ENCODE results near the gene TBC1D12. TPM values are rescaled to one million over a fixed set of nuclear protein-coding genes. Genes with fewer than 3 reads are reported as not detected.

Gene TBC1D12
- total RNA-seq, 4 donors from 2014 or later, result 7.2 to 37.5 (median 13.6) TPM

GRCh38 chr10:94413361-94413760 is 11.0 kb downstream of the TBC1D12 start:
- Histone ChIP-seq H3K9me3 (no peaks in the 10 kb centered on the region), H3K4me3 (no peak overlapping the region), H3K36me3 (no peaks in the 10 kb centered on the region), H3K4me1 (no peaks in the 10 kb centered on the region), H3K27me3 (no peaks in the 10 kb centered on the region), H3K27ac (no peak overlapping the region)
- TF ChIP-seq CTCF (IDR thresholded peaks at IDR 0.05) (no peak), POLR2A (IDR thresholded peaks at IDR 0.05) (no peak)
- intact Hi-C loops (cut with DNase I; ENCODE audit: low total_unique reads), result no loop called here
- DNase-seq, result no peak

GRCh38 chr10:94416896-94417295 is 14.6 kb downstream of the TBC1D12 start:
- no peak overlapping the region for H3K27ac ChIP-seq
- intact Hi-C loops (cut with DNase I; ENCODE audit: low total_unique reads), result no loop called here
- no peaks in the 10 kb centered on the region for H3K4me1 ChIP-seq
- TF ChIP-seq POLR2A (IDR thresholded peaks at IDR 0.05) (no peak), CTCF (IDR thresholded peaks at IDR 0.05) (no peak)
- H3K4me3 ChIP-seq, result no peak overlapping the region
- H3K36me3 ChIP-seq, result no peaks in the 10 kb centered on the region
- no peaks in the 10 kb centered on the region for H3K9me3 ChIP-seq
- DNase-seq, result no peak
- H3K27me3 ChIP-seq, result no peaks in the 10 kb centered on the region

GRCh38 chr10:94417321-94417720 is 15.0 kb downstream of the TBC1D12 start:
- no peak overlapping the region for H3K27ac ChIP-seq
- H3K27me3 ChIP-seq, result no peaks in the 10 kb centered on the region
- intact Hi-C loops (cut with DNase I; ENCODE audit: low total_unique reads), result no loop called here
- no peaks in the 10 kb centered on the region for H3K9me3 ChIP-seq
- H3K4me3 ChIP-seq, result no peak overlapping the region
- TF ChIP-seq POLR2A (IDR thresholded peaks at IDR 0.05) (no peak), CTCF (IDR thresholded peaks at IDR 0.05) (no peak)
- no peaks in the 10 kb centered on the region for H3K36me3 ChIP-seq
- H3K4me1 ChIP-seq, result no peaks in the 10 kb centered on the region
- no peak for DNase-seq

GRCh38 chr10:94420516-94420915 is 18.2 kb downstream of the TBC1D12 start:
- H3K27ac ChIP-seq, result no peak overlapping the region
- H3K27me3 ChIP-seq, result no peaks in the 10 kb centered on the region
- intact Hi-C loops (cut with DNase I; ENCODE audit: low total_unique reads), result no loop called here
- H3K9me3 ChIP-seq, result peaks cover 0 to 3% of the 10 kb centered on the region in 2 donors
- H3K4me1 ChIP-seq, result no peaks in the 10 kb centered on the region
- no peaks in the 10 kb centered on the region for H3K36me3 ChIP-seq
- no peak overlapping the region for H3K4me3 ChIP-seq
- TF ChIP-seq CTCF (IDR thresholded peaks at IDR 0.05), result no peak
- TF ChIP-seq POLR2A (IDR thresholded peaks at IDR 0.05), result no peak
- DNase-seq, result no peak

- TF ChIP-seq CTCF (IDR thresholded peaks at IDR 0.05) (no peak), POLR2A (IDR thresholded peaks at IDR 0.05) (no peak)
- H3K27ac ChIP-seq, result no peak overlapping the region
- H3K27me3 ChIP-seq, result no peaks in the 10 kb centered on the region
- H3K9me3 ChIP-seq, result peaks cover 0 to 8% of the 10 kb centered on the region in 2 donors
- no peak overlapping the region for H3K4me3 ChIP-seq
- no peak for DNase-seq
- intact Hi-C loops (cut with DNase I; ENCODE audit: low total_unique reads), result no loop called here
- H3K4me1 ChIP-seq, result no peaks in the 10 kb centered on the region
- H3K36me3 ChIP-seq, result no peaks in the 10 kb centered on the region
Measured at GRCh38 chr10:94420998-94421528, 18.7 kb downstream of the TBC1D12 start.

All from uterus (tissue), 4 donors.